Measurements from ENCODE around the gene CTTNBP2. TPM values are rescaled to one million over a fixed set of nuclear protein-coding genes. Genes with fewer than 3 reads are reported as not detected.

CTTNBP2 gene
- total and polyA plus RNA-seq, 12 donors, result 1.2 to 6.7 (median 3.9) TPM

DNA sequence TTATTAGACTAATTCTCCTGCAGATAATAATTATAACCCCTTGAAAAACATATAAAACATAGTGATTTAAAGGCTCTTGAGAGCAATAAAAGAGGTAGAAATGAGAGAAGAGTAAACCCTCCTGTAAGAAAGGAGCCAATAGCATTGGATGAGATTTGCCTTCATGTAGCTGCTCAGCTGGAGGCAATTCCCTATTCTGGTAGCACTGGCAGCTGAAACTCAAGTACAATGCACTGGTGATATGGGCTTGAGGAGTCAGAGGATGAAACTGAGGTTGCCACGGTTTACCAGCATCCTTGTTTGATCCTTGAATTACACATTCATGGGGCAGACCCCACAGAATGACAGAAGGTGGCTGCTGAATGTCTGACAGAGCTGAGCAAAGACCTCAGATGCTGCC, 76.4 kb downstream of the CTTNBP2 start:
- H3K4me1 ChIP-seq (replicated peaks in 1 of 2), result no peaks in the 10 kb centered on the region
- no peak overlapping the region for H3K4me3 ChIP-seq
- H3K9me3 ChIP-seq (replicated peaks in 1 of 3), result no peaks in the 10 kb centered on the region
- intact Hi-C loops (cut with DNase I), result no loop called here
- H3K36me3 ChIP-seq (replicated peaks in 1 of 2), result no peaks in the 10 kb centered on the region
- H3K27ac ChIP-seq, result no peak overlapping the region
- WGBS, 4 donors, result 40 to 60% (median 50%) methylated on average over 1 of the region's 1 CpG
- H3K27me3 ChIP-seq, result no peaks in the 10 kb centered on the region
- no peak for DNase-seq
- TF ChIP-seq POLR2A (IDR thresholded peaks at IDR 0.05), result no peak
- TF ChIP-seq, protein P1, sequence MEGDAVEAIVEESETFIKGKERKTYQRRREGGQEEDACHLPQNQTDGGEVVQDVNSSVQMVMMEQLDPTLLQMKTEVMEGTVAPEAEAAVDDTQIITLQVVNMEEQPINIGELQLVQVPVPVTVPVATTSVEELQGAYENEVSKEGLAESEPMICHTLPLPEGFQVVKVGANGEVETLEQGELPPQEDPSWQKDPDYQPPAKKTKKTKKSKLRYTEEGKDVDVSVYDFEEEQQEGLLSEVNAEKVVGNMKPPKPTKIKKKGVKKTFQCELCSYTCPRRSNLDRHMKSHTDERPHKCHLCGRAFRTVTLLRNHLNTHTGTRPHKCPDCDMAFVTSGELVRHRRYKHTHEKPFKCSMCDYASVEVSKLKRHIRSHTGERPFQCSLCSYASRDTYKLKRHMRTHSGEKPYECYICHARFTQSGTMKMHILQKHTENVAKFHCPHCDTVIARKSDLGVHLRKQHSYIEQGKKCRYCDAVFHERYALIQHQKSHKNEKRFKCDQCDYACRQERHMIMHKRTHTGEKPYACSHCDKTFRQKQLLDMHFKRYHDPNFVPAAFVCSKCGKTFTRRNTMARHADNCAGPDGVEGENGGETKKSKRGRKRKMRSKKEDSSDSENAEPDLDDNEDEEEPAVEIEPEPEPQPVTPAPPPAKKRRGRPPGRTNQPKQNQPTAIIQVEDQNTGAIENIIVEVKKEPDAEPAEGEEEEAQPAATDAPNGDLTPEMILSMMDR (IDR thresholded peaks at IDR 0.05), result no peak

DNA sequence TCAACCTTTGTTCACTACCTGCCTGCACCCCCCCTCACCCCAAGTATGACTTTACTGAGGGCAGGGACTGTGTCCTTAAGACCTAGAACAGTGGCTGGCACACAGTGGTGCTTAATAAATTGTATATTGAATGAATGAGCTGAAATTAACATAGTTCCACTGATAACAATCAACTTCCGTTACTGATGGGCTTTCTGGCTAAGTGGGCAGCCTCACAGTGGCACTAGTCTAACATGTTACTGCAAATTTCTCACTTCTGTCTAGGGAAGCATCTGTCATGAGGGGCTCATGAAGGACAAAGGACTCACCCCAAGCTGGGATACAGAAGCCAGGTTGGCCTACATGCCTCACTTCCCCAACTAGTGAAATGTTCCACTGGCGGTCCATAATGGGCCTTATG, 79.3 kb downstream of the CTTNBP2 start:
- Histone ChIP-seq H3K27me3 (no peaks in the 10 kb centered on the region), H3K27ac (peak overlapping the region in 1 of 5 donors; percentile 57), H3K9me3 (replicated peaks in 1 of 3) (no peaks in the 10 kb centered on the region), H3K36me3 (replicated peaks in 1 of 2) (no peaks in the 10 kb centered on the region), H3K4me3 (no peak overlapping the region), H3K4me1 (replicated peaks in 1 of 2) (no peaks in the 10 kb centered on the region)
- intact Hi-C loops (cut with DNase I), result no loop called here
- TF ChIP-seq POLR2A (IDR thresholded peaks at IDR 0.05), result no peak
- TF ChIP-seq, protein P1 (IDR thresholded peaks at IDR 0.05), result no peak
- WGBS, 4 donors, result 85 to 94% (median 90%) methylated on average over 2 of the region's 2 CpGs
- no peak for DNase-seq

DNA sequence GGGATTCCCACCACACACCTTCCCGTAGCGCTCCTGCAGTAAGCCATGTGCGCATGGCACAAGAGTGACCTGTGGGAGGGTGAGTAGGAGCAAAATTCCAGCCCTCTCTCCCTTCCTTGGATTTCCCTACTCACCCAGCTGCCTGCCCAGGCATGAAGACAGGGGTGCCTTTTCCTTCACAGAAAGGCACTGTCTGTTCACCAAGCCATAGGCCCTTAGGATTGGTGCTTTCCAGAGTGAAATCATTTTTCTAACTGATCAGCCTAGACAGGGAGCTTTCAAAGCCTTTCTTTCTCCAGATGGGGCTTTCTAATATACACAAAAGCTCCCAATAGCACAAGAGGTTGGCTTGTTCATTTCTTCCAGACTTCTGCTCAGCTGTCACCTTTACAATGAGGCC, 79.7 kb downstream of the CTTNBP2 start:
- WGBS, 4 donors, result 83 to 93% (median 87%) methylated on average over 3 of the region's 3 CpGs
- no peaks in the 10 kb centered on the region for H3K27me3 ChIP-seq
- H3K27ac ChIP-seq, result peak overlapping the region in 1 of 5 donors; percentile 57
- H3K36me3 ChIP-seq (replicated peaks in 1 of 2), result no peaks in the 10 kb centered on the region
- H3K4me3 ChIP-seq, result no peak overlapping the region
- H3K9me3 ChIP-seq (replicated peaks in 1 of 3), result no peaks in the 10 kb centered on the region
- intact Hi-C loops (cut with DNase I), result no loop called here
- H3K4me1 ChIP-seq (replicated peaks in 1 of 2), result no peaks in the 10 kb centered on the region
- TF ChIP-seq POLR2A (IDR thresholded peaks at IDR 0.05), result no peak
- TF ChIP-seq, protein P1 (IDR thresholded peaks at IDR 0.05), result no peak
- no peak for DNase-seq

DNA sequence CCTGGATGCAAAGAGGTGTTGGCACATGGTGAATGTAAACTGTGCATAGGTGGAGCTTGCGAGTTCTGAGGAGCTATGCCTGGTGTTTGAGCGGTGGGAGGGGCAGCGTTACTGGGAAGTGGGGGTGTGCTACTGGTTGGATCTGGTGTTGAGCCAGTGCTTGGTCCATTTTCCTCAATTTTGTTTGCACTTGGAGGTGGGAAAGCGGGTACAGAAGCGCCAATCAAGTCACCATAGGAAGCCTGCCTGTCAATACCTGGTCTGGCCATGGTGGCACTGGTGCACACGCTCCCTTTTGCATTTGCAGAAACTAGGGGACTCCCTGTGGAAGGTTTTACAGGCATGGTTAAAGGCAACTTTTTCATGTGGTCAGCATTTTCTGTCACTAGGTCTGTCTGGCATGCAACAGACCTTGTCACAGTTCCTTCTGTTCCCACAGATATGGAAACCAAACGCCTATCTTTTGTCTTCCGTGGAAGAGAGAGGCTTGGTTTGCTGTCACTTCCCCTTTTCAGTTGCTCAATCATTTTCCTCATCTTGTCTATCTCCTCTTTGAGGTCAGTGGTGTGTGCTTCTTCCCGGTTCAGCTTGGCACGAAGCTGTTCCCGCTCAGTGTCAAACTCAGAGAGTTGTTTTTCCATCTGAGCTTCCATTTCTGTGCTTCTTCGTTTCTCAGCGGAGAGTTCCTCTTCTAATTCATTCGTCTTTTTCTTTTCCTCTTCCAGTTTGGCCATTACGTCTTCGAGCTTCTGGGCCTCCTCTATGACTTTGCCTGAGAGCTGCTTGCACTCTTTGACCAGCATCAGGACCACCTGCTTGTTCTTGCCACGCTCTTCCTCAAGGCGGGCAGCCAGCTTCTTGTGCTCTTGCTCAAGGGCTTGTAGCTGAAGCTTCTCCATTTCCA, 81.1 kb downstream of the CTTNBP2 start:
- H3K36me3 ChIP-seq (replicated peaks in 1 of 2), result no peaks in the 10 kb centered on the region
- TF ChIP-seq, protein P1 (IDR thresholded peaks at IDR 0.05), result no peak
- no peak for TF ChIP-seq POLR2A (IDR thresholded peaks at IDR 0.05)
- H3K27me3 ChIP-seq, result no peaks in the 10 kb centered on the region
- H3K4me3 ChIP-seq, result no peak overlapping the region
- intact Hi-C loops (cut with DNase I), result no loop called here
- H3K4me1 ChIP-seq (replicated peaks in 1 of 2), result no peaks in the 10 kb centered on the region
- peak overlapping the region in 3 of 5 donors; percentile 27 to 73 (median 57) for H3K27ac ChIP-seq
- no peaks in the 10 kb centered on the region for H3K9me3 ChIP-seq (replicated peaks in 1 of 3)
- DNase-seq, result peak in 2 of 7 donors; percentile 34 to 36
- WGBS, 4 donors, result 72 to 78% (median 76%) methylated on average over 18 of the region's 18 CpGs

Measured in adrenal gland (tissue), 12 donors.